HL-60/S4 treated with phorbol 12-myristate 13-acetate at 8.2 ng/mL for 4 days and 3 days (cell line): ENCODE measurements around the gene SETD7.

ENCODE experiments used
- in situ Hi-C: fragments of 300-500 bp; cut with MboI; formaldehyde crosslinking; loops from 2 replicates; pipeline ENCODE4 v1.15.0; 2022; ENCODE audit warnings: low sequenced_read_pairs

The SETD7 gene

DNA sequence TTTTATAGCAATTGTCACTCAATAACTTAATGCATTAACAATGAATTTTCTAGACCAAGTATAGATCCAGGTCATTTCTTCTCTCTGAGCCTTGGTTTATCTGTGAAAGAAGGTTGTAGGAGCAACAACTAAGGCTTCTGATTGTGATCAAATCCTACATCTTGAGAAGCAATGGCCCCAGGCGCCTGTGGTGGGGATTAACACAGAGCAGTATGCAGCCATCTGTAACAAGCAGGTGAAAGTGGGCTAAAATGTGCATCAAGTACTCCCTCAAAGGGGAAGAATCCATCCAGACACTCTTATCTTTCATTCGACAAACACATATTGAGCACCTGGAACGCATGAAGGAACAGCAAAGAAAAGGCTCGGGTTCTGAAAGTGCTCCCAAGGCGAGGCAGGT is 19.1 kb upstream of the SETD7 start:
- in situ Hi-C loops, result no loop called here

GRCh38 chr4:139574641-139575040 is 18.6 kb upstream of the SETD7 start:
- in situ Hi-C loops, result no loop called here

- in situ Hi-C loops, result no loop called here
Observed at GRCh38 chr4:139568206-139568955, 12.4 kb upstream of the SETD7 start.

DNA sequence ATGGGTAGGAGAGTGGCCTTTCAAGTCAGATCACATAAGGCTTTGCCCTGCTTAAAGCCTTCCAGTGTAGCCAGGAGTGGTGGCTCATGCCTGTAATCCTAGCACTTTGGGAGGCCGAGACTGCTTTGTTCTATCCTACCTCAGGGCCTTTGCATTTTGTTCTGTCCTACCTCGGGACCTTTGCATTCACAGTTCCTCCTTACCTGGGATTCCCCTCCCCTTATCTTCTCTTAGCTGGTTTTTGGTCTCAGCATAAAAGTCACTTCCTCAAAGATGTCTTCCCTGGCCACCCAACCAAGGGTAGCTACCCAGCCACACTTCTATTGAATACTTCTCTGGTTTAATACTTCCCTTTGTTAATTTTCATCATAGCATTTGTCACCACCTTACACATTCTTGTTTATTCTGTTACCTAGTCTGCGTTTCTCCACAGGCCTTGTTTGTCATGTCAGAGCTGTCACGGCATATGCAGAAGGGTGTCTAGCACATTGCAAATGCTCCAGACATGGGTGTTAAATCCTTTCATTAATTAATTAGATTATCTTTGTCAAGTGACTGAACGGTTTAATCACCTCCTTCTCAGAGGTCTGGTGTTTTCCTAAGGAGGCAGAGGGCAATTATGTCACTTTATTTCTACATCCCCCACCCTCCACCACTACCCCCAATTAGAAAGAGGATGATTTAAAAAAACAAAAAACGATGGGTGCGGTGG is 11.3 kb upstream of the SETD7 start:
- in situ Hi-C loops, result no loop called here

DNA sequence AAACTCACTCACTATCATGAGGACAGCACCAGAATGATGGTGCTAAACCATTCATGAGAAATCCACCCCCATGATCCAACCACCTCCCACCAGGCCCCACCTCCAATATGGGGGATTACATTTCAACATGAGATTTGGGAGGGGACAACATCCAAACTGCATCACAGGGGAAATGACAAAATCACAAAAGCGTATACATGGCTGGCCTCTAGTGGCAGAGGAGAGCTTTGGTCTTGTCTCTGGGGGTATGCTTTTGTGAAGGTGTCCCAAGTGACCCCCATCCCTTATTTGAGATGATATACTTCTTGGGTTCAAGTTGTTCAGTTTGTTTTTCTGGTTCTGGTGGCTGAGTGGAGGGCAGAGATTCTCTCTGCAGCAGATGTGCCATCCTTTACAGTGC is 8.5 kb upstream of the SETD7 start:
- in situ Hi-C loops, result no loop called here

- in situ Hi-C loops, result no loop called here
Observed at GRCh38 chr4:139563515-139563914, 7.5 kb upstream of the SETD7 start.

DNA sequence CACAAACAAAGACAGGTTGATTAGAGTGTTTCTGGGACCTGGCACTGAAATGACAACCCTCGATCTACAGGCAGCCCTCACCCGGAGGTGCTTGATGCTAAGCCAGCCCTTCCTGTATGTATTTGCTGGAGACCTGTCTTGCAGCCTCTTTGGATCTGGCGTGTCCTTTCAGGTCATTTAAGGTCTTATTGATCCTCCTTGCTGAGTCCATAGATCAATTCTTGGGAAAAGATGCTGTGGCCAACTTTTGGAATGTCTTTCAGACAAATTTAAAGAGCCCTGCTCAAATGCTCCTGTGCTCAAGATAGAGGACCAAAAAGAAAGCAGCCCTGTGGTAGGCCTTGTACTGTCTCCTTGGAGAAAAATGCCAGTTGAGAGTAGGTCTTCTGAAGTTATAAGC is 6.8 kb upstream of the SETD7 start:
- in situ Hi-C loops, result no loop called here

- in situ Hi-C loops, result no loop called here
Observed at GRCh38 chr4:139562067-139562684, 6.2 kb upstream of the SETD7 start.

DNA sequence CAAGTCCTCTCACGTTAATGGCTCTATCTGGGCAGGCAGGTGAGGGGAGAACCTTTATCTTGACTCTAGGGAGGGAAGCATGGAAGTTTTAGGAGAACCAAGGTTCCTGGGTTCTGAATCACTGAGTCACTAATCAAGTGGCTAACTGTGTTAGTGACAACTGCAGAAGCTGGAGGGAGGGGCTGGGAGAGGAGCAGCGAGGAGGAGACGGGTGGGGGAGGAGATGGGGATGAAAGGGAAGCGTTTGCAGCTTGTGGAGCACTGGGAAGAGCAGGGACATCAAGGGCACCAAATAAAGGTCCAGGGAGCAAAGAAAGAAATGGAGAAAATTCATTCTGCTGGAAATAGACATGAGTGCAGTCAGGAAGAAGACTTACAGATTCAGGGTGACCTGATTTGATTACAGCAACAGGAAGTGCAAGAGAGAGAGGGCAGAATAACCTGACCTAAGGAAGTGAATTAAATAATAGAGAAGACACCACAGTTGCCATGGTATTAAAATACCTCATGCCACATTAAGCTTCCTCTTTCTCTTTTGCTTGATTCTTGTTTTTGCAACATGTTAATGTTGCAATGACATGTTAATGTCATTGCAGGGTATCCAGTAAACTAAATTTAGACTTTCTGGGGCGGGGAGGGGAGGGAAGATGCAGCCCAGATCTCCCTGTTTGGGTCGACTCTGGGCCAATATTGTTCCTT is 4.5 kb upstream of the SETD7 start:
- in situ Hi-C loops, result no loop called here

GRCh38 chr4:139559687-139560086 is 3.7 kb upstream of the SETD7 start:
- in situ Hi-C loops, result no loop called here

GRCh38 chr4:139559089-139559479 is 3.1 kb upstream of the SETD7 start:
- in situ Hi-C loops, result no loop called here

DNA sequence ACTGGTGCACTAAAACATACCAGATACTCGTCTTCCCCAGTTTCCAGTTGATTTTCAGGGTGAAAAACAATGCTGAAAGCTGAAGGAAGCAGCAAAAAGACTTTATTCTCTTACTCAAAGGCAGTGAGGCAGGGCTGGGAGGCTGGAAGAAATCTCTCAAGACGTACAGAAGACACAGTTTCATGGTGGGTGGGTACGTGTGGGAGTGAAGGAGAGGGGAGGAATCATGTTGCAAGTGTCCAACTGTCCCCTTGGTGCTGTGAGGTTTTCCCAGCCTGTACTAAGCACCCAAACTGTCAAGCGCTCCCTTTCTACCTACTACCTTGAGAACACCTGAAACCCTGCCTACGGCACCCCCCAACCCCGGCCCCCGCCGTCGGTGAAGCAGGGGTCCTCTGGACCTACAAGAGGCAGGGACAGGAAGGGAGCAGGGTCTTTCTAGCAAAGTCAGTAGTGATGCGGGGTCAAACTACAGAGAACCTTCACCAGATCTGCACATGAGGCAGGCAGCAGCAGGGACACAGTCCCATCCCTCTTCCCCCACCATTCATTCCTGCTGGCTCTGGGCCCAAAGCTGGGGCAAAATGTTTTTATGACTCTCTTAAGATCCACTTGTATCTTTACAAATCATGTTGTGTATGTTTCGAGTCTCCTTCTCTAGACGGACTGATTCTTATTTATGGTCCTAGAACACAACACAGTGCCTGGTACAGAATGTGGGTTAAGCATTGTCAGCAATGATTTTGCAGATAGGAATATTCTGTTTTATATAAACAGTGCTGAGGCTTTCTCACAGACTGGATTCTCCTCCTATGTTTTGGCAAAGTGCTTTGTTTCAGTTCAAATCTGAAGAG is 2.4 kb upstream of the SETD7 start:
- in situ Hi-C loops, result no loop called here

DNA sequence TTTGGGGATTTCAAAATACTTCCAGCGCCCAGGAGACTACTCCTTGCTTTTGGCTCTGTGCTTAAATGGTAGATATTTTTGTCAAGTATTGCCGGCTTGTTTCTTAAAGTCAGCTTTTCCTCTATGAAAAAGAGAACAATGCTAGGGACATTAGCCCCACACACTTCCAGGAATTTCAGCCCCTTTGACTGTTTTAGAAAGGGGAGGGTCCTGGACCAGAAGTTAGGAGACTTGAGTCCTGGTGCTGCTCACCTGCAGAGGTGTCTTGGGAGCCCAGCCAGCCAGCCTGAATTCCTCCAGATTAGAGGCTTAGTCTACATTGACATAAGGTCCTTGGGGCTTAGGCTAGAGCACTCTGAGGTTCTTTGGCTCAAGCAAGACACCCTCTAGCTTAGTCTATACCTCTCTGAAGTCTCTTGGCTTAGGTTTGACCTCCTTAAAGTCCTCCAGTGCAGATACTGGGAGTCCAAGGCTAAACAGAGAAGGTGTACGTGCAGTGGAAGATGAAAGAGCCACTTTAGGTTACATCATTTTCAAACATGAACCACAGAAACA is 1.6 kb upstream of the SETD7 start:
- in situ Hi-C loops, result no loop called here

DNA sequence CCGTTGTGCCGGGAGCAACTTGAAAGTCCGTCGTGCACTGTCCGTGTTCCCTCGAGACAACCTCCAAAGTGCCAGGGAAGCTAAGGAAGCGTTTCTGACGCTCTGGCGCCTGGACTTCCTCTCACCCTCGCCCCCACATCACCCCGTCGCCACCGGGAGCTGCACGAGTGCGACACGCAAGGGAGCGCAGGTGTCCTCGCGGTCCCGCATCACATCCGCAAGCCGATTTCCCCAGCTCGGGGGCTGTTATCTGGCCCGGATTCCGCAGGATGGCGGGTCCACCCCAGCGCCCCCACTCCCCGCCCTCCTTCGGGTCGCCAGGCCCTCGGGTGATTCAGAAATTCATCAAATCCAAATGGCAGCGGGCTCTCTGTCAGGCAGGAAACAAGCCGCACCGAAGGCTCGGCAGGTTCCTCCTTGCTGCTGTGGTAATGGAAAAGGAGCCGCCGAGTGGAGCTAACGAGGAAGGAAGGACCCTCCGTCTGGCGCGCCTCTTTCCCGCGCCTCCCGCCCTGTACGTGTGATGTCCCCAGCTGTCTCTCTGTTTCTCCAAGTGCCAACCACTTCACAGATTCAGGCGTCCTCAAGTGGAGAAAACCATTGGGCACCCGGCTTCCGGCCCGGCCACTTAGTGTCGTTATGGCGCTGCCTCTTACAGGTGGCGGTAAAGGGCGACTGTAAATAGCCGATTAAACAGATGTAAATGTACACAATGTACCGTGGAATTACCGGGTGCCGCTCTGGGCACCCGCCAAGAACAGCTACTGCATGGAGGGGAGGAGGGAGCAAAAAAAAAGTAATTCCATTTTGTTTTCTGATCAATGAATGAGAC is 921 bp upstream of the SETD7 start:
- in situ Hi-C loops, result no loop called here

- in situ Hi-C loops, result no loop called here
Observed at GRCh38 chr4:139555705-139556070, 331 bp downstream of the SETD7 start.

- in situ Hi-C loops, result no loop called here
Observed at GRCh38 chr4:139554893-139555704, 920 bp downstream of the SETD7 start.

DNA sequence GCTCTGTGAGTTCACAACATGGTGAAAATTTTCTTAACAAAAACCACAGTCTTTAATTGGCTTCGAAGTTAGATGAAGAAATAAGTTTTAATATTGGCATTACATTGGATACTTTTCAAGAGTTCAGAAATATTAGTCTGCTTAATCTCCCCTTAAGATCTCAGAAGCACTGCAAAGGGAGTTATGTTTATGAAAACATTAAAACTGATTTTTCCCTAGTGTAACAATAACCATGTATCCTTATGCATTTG is 1.5 kb downstream of the SETD7 start:
- in situ Hi-C loops, result no loop called here

GRCh38 chr4:139553751-139554641 is 2.0 kb downstream of the SETD7 start:
- in situ Hi-C loops, result no loop called here
